Measurements from ENCODE around the gene CTDSP2.

- no peak for TF ChIP-seq POLR2A (IDR thresholded peaks at IDR 0.05)
- TF ChIP-seq, protein P1, sequence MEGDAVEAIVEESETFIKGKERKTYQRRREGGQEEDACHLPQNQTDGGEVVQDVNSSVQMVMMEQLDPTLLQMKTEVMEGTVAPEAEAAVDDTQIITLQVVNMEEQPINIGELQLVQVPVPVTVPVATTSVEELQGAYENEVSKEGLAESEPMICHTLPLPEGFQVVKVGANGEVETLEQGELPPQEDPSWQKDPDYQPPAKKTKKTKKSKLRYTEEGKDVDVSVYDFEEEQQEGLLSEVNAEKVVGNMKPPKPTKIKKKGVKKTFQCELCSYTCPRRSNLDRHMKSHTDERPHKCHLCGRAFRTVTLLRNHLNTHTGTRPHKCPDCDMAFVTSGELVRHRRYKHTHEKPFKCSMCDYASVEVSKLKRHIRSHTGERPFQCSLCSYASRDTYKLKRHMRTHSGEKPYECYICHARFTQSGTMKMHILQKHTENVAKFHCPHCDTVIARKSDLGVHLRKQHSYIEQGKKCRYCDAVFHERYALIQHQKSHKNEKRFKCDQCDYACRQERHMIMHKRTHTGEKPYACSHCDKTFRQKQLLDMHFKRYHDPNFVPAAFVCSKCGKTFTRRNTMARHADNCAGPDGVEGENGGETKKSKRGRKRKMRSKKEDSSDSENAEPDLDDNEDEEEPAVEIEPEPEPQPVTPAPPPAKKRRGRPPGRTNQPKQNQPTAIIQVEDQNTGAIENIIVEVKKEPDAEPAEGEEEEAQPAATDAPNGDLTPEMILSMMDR (IDR thresholded peaks at IDR 0.05) = no peak
Measured at GRCh38 chr12:57890191-57891115, 43.9 kb upstream of the CTDSP2 start.
